GM23338 (cell line): ENCODE results near the gene SH3GL2. TPM values are rescaled to one million over a fixed set of nuclear protein-coding genes. Genes with fewer than 3 reads are reported as not detected.

ENCODE experiments used
- ATAC-seq: fragments of 200-7000 bp; cut with Tn5 transposase; 3 replicates; pipeline ENCODE4 v1.9.1; 2020
- DNase-seq: peaks from one replicate; pipeline ENCODE4 v3.0.0-alpha.2; 2015; ENCODE audit warnings: low spot score
- H2AFZ ChIP-seq: fragments of 200-600 bp; sonication (generic); 2 replicates; pipeline ENCODE4 v1.8.0; 2016; ENCODE audit warnings: antibody characterized with exemption, mild to moderate bottlenecking, moderate library complexity
- H3F3A ChIP-seq: fragments of 200-600 bp; sonication (generic); replicated peaks from 2 replicates; pipeline ENCODE4 v1.8.0; 2017; ENCODE audit warnings: antibody characterized with exemption, mixed run types, low read depth
- H3K27ac ChIP-seq: fragments of 200-600 bp; sonication (generic); 2 replicates; pipeline ENCODE4 v1.6.1; 2016; ENCODE audit warnings: low read depth
- H3K27me3 ChIP-seq: fragments of 200-600 bp; sonication (generic); 2 replicates; pipeline ENCODE4 v1.8.0; 2016; ENCODE audit warnings: mild to moderate bottlenecking, mixed run types, moderate library complexity; ENCODE audit not compliant: insufficient read depth
- H3K36me3 ChIP-seq: fragments of 200-600 bp; sonication (generic); 2 replicates; pipeline ENCODE4 v1.8.0; 2016; ENCODE audit warnings: mild to moderate bottlenecking; ENCODE audit not compliant: insufficient read depth
- H3K4me1 ChIP-seq: fragments of 200-600 bp; sonication (generic); 2 replicates; pipeline ENCODE4 v1.8.0; 2016; ENCODE audit warnings: mild to moderate bottlenecking, moderate library complexity; ENCODE audit not compliant: insufficient read depth
- H3K4me2 ChIP-seq: fragments of 200-600 bp; sonication (generic); 2 replicates; pipeline ENCODE4 v1.7.1; 2017; ENCODE audit warnings: mixed run types
- H3K4me3 ChIP-seq: fragments of 200-600 bp; sonication (generic); 2 replicates; pipeline ENCODE4 v1.6.1; 2016; ENCODE audit warnings: mixed run types
- H3K79me2 ChIP-seq: fragments of 200-600 bp; sonication (generic); replicated peaks from 2 replicates; pipeline ENCODE4 v1.8.0; 2017; ENCODE audit warnings: mild to moderate bottlenecking; ENCODE audit not compliant: insufficient read depth
- H3K9me2 ChIP-seq: fragments of 200-600 bp; sonication (generic); 2 replicates; pipeline ENCODE4 v1.8.0; 2017; ENCODE audit not compliant: insufficient read depth
- H4K20me1 ChIP-seq: fragments of 200-600 bp; sonication (generic); replicated peaks from 2 replicates; pipeline ENCODE4 v1.8.0; 2017; ENCODE audit warnings: mild to moderate bottlenecking; ENCODE audit not compliant: insufficient read depth
- H3K27ac Mint-ChIP-seq: 2 replicates; pipeline ENCODE4 v1.8.0; 2020; ENCODE audit warnings: inconsistent platforms, mild to moderate bottlenecking, moderate library complexity, mixed read lengths
- H3K27me3 Mint-ChIP-seq: 3 replicates; pipeline ENCODE4 v1.8.0; 2022; ENCODE audit warnings: low read depth, mild to moderate bottlenecking, moderate library complexity, mixed read lengths, inconsistent platforms; ENCODE audit not compliant: insufficient read depth, poor library complexity
- H3K36me3 Mint-ChIP-seq: 3 replicates; pipeline ENCODE4 v1.8.0; 2021; ENCODE audit warnings: low read depth, mild to moderate bottlenecking, inconsistent platforms, moderate library complexity, mixed read lengths
- H3K4me1 Mint-ChIP-seq: 3 replicates; pipeline ENCODE4 v1.8.0; 2020; ENCODE audit warnings: mild to moderate bottlenecking, inconsistent platforms, mixed read lengths
- H3K4me3 Mint-ChIP-seq: 3 replicates; pipeline ENCODE4 v1.8.0; 2021; ENCODE audit warnings: moderate library complexity, mild to moderate bottlenecking, inconsistent platforms, mixed read lengths
- H3K9me3 Mint-ChIP-seq: 3 replicates; pipeline ENCODE4 v1.8.0; 2020; ENCODE audit warnings: moderate library complexity, mild to moderate bottlenecking, inconsistent platforms, mixed read lengths
- CREB1 ChIP-seq: fragments of 250-450 bp; sonication (Bioruptor Pico); IDR thresholded peaks from 2 replicates; pipeline ENCODE4 v1.5.0; 2020; ENCODE audit warnings: low read depth, mild to moderate bottlenecking, moderate library complexity
- CTCF ChIP-seq, 2 experiments: fragments of 200-600 bp in 1 of 2; sonication (generic) in 1 of 2; conservative IDR thresholded peaks; 2 replicates each; pipeline versions ENCODE4 v1.5.1 to v1.6.1; 2016 to 2017; ENCODE audit warnings: antibody characterized with exemption in 2 of 2, low read depth in 2 of 2, mild to moderate bottlenecking in 2 of 2, moderate library complexity in 1 of 2
- ETS1 ChIP-seq: IDR thresholded peaks from 2 replicates; pipeline ENCODE4 v1.6.1; 2016; ENCODE audit warnings: antibody characterized with exemption
- EZH2 ChIP-seq: fragments of 200-600 bp; sonication (generic); IDR thresholded peaks from one replicate; pipeline ENCODE4 v1.8.0; 2017; ENCODE audit warnings: antibody characterized with exemption, mild to moderate bottlenecking, low read depth; ENCODE audit not compliant: unreplicated experiment
- REST ChIP-seq: IDR thresholded peaks from one replicate; pipeline ENCODE4 v1.6.1; 2018; ENCODE audit warnings: antibody characterized with exemption; ENCODE audit not compliant: unreplicated experiment
- ZNF331 ChIP-seq: fragments of 250-450 bp; sonication (Bioruptor Pico); IDR thresholded peaks from 2 replicates; pipeline ENCODE4 v1.5.0; 2020; ENCODE audit warnings: low read depth, mild to moderate bottlenecking, moderate library complexity
- polyA plus RNA-seq: library from polyadenylated mRNA; unstranded; fragments of >200 nt; fragmentation: Nextera tagmentation; extraction: Ambion mirVana; gene quantifications from 2 replicates; pipeline ENCODE4 v1.2.1, GENCODE V29; 2016
- total RNA-seq: library from RNA; depleted of rRNA; stranded (reverse); fragments of >200 nt; shearing (Covaris generic); gene quantifications from 2 replicates; pipeline ENCODE4 v1.2.3, GENCODE V29; 2014

Gene SH3GL2
- total and polyA plus RNA-seq, 2 experiments from 2014 or later = 5.9 to 8.6 TPM

- no peak overlapping the region for H3K27ac Mint-ChIP-seq
- TF ChIP-seq CREB1 (CRISPR knock-in tag) (no peak), CTCF (conservative IDR thresholded peaks at IDR 0.05; ENCODE audit: low read depth in 2 of 2) (peak; percentile 33 to 49; a peak in 2 of 4 replicates)
- no peaks in the 10 kb centered on the region for H3K9me3 Mint-ChIP-seq
- ATAC-seq = peak; percentile 38; the same call in 2 of the 3 replicates
- Histone ChIP-seq H3K27ac (no peak overlapping the region), H3K36me3 (no peaks in the 10 kb centered on the region), H3K27me3 (no peaks in the 10 kb centered on the region), H3K9me2 (no peaks in the 10 kb centered on the region), H3F3A (no peaks in the 10 kb centered on the region), H3K79me2 (peaks cover 6% of the 10 kb centered on the region), H3K4me3 (no peak overlapping the region), H4K20me1 (no peaks in the 10 kb centered on the region; the same call in 1 of the 2 replicates), H2AFZ (no peak overlapping the region), H3K4me1 (0 out of 2 replicates have a peak, but pooled peaks cover 9% of the 10 kb centered on the region), H3K4me2 (no peak overlapping the region)
- DNase-seq = peak; percentile 23
- H3K36me3 Mint-ChIP-seq = no peaks in the 10 kb centered on the region
- no peak overlapping the region for H3K4me3 Mint-ChIP-seq
- peaks cover 11% of the 10 kb centered on the region; the same call in 2 of the 3 replicates for H3K4me1 Mint-ChIP-seq
- H3K27me3 Mint-ChIP-seq = peaks cover 2% of the 10 kb centered on the region
Measured at GRCh38 chr9:17587113-17587512, 8.2 kb downstream of the SH3GL2 start.

- Histone ChIP-seq H4K20me1 (no peaks in the 10 kb centered on the region; the same call in 1 of the 2 replicates), H3K79me2 (peaks cover 6% of the 10 kb centered on the region), H3K27ac (no peak overlapping the region), H3K4me3 (no peak overlapping the region), H3K9me2 (no peaks in the 10 kb centered on the region), H3K4me2 (no peak overlapping the region), H3F3A (no peaks in the 10 kb centered on the region), H3K27me3 (no peaks in the 10 kb centered on the region), H2AFZ (no peak overlapping the region), H3K4me1 (0 out of 2 replicates have a peak, but pooled peaks cover 12% of the 10 kb centered on the region), H3K36me3 (no peaks in the 10 kb centered on the region)
- Mint-ChIP-seq H3K9me3 (no peaks in the 10 kb centered on the region), H3K27ac (no peak overlapping the region), H3K4me3 (no peak overlapping the region), H3K36me3 (no peaks in the 10 kb centered on the region), H3K4me1 (peaks cover 16% of the 10 kb centered on the region; the same call in 2 of the 3 replicates), H3K27me3 (peaks cover 2% of the 10 kb centered on the region)
- TF ChIP-seq EZH2 = no peak
- TF ChIP-seq ETS1 = no peak
- TF ChIP-seq ZNF331 (CRISPR knock-in tag) = no peak
- DNase-seq = peak; percentile 18
- ATAC-seq = peak; percentile 62; the same call in 2 of the 3 replicates
Measured at GRCh38 chr9:17588395-17588794, 9.5 kb downstream of the SH3GL2 start.

GRCh38 chr9:17588941-17589340 lies 10.1 kb downstream of the SH3GL2 start:
- no peaks in the 10 kb centered on the region for H3K36me3 Mint-ChIP-seq
- H3K4me3 ChIP-seq = no peak overlapping the region
- ATAC-seq = no peak
- TF ChIP-seq EZH2 (no peak), ETS1 (no peak), REST (no peak)

More at GRCh38 chr9:17588941-17589340, 10.1 kb downstream of the SH3GL2 start:
- H3K4me1 ChIP-seq = 0 out of 2 replicates have a peak, but pooled peaks cover 12% of the 10 kb centered on the region
- no peak overlapping the region for H3K4me2 ChIP-seq
- no peak for DNase-seq
- H3K27ac Mint-ChIP-seq = no peak overlapping the region
- H3K27me3 ChIP-seq = no peaks in the 10 kb centered on the region
- peaks cover 16% of the 10 kb centered on the region; the same call in 2 of the 3 replicates for H3K4me1 Mint-ChIP-seq
- no peaks in the 10 kb centered on the region; the same call in 1 of the 2 replicates for H4K20me1 ChIP-seq
- H2AFZ ChIP-seq = no peak overlapping the region
- no peak overlapping the region for H3K4me3 Mint-ChIP-seq
- H3K79me2 ChIP-seq = peaks cover 6% of the 10 kb centered on the region
- H3F3A ChIP-seq = no peaks in the 10 kb centered on the region
- no peak overlapping the region for H3K27ac ChIP-seq
- no peaks in the 10 kb centered on the region for H3K9me2 ChIP-seq
- no peaks in the 10 kb centered on the region for H3K36me3 ChIP-seq
- H3K9me3 Mint-ChIP-seq = no peaks in the 10 kb centered on the region
- peaks cover 2% of the 10 kb centered on the region for H3K27me3 Mint-ChIP-seq
